K562 (cell line): ENCODE data around the gene TMEM14C. TPM values are rescaled to one million over a fixed set of nuclear protein-coding genes. Genes with fewer than 3 reads are reported as not detected.
A peak's percentile ranks its signal among the peaks of the same experiment; 100 is the strongest.

Experiments used
- ARID1B ChIP-seq: fragments of 450-650 bp; IDR thresholded peaks from 2 replicates; pipeline ENCODE4 v1.6.1; 2016; ENCODE audit warnings: antibody characterized with exemption, mild to moderate bottlenecking, inconsistent platforms
- ATF2 ChIP-seq: sonication (generic); formaldehyde crosslinking; IDR thresholded peaks from 2 replicates; pipeline ENCODE4 v1.8.1; 2022; ENCODE audit warnings: missing genetic modification reagents
- CCNT2 ChIP-seq: IDR thresholded peaks from 2 replicates; pipeline ENCODE4 v1.6.1; 2011; ENCODE audit warnings: borderline replicate concordance, low read depth, mild to moderate bottlenecking, moderate library complexity, mixed read lengths, low read length; ENCODE audit not compliant: insufficient read length; ENCODE audit errors: extremely low read depth
- GATAD2B ChIP-seq: fragments of 450-650 bp; IDR thresholded peaks from 2 replicates; pipeline ENCODE4 v1.6.1; 2017; ENCODE audit warnings: mild to moderate bottlenecking, borderline replicate concordance
- JUND ChIP-seq, 2 experiments: IDR thresholded peaks; 2 replicates in 1 of 2; 3 replicates in 1 of 2; pipeline ENCODE4 v1.6.1; 2011; ENCODE audit warnings: borderline replicate concordance in 2 of 2, low read depth in 2 of 2, low read length in 2 of 2, improper control_type of control experiment in 1 of 2, missing biosample characterization in 1 of 2, missing genetic modification characterization in 1 of 2, missing genetic modification reagents in 1 of 2
- PHTF2 ChIP-seq: fragments of 250-450 bp; sonication (Bioruptor Pico); IDR thresholded peaks from 2 replicates; pipeline ENCODE4 v1.5.0; 2021; ENCODE audit warnings: mild to moderate bottlenecking
- RNF2 ChIP-seq: sonication (generic); IDR thresholded peaks from 2 replicates; pipeline ENCODE4 v1.6.1; 2016
- TRIM24 ChIP-seq, 2 experiments: fragments of 450-650 bp; IDR thresholded peaks; 2 replicates each; pipeline ENCODE4 v1.6.1; 2016
- ZFP36 ChIP-seq: fragments of 150-350 bp; IDR thresholded peaks from 2 replicates; pipeline ENCODE4 v1.6.1; 2018; ENCODE audit warnings: low read length, low read depth; ENCODE audit not compliant: partially characterized antibody
- ZNF239 ChIP-seq: fragments of 250-450 bp; sonication (Bioruptor Pico); IDR thresholded peaks from 2 replicates; pipeline ENCODE4 v1.4.0; 2020; ENCODE audit warnings: mild to moderate bottlenecking
- ZNF644 ChIP-seq: fragments of 200-800 bp; sonication (Bioruptor generic); IDR thresholded peaks from 2 replicates; pipeline ENCODE4 v1.6.1; 2016; ENCODE audit warnings: low read depth, missing genetic modification characterization, missing compliant biosample characterization
- polyA plus RNA-seq, 8 experiments: library from polyadenylated mRNA; depleted of rRNA in 4 of 8; stranded (reverse) in 5 of 8; unstranded in 3 of 8; fragments of >200 nt; fragmentation: Nextera tagmentation in 2 of 8; fragmentation: Illumina TruSeq in 1 of 8; extraction: Ambion mirVana in 2 of 8; extraction: Trizol in 1 of 8; gene quantifications; 2 replicates each; pipeline versions ENCODE4 v1.2.1 to v1.2.3, GENCODE V29; 2011 to 2014; ENCODE audit warnings: inconsistent platforms in 1 of 8, missing spikeins in 1 of 8
- total RNA-seq, 7 experiments: library from RNA; depleted of rRNA in 6 of 7; stranded (reverse); fragments of >200 nt in 6 of 7; fragmentation: Illumina TruSeq in 2 of 7; extraction: Trizol in 2 of 7; gene quantifications; 2 replicates each; pipeline versions ENCODE4 v1.2.1 to v1.2.3, GENCODE V29; 2011 to 2021; ENCODE audit warnings: low replicate concordance in 1 of 7
- TF ChIP-seq, protein P1 (sequence below): fragments of 250-450 bp; sonication (Bioruptor Pico); IDR thresholded peaks from 2 replicates; pipeline ENCODE4 v1.5.0; 2021
- TF ChIP-seq, protein P2 (sequence below): fragments of 200-600 bp; sonication (generic); IDR thresholded peaks from one replicate; pipeline ENCODE4 v1.6.1; 2012; ENCODE audit warnings: mild to moderate bottlenecking, low read depth, low read length, inconsistent platforms

The TMEM14C gene
- total and polyA plus RNA-seq, 9 of the 15 experiments (the other 6 are each of a cell fraction or from before 2014, with no cell fraction given), result 151 to 496 (median 263) TPM

GRCh38 chr6:10747251-10747972 lies 24.5 kb downstream of the TMEM14C start, which contains the start of gene TMEM14B (continued):
- TF ChIP-seq GATAD2B, result 0 out of 2 replicates have a peak, but pooled peaks have one; percentile 19
- peak in 1 of 2 experiments; percentile 64; a peak in 2 of 4 replicates for TF ChIP-seq TRIM24 (IDR thresholded peaks at IDR 0.05)
- TF ChIP-seq RNF2, result peak; percentile 53; the same call in 1 of the 2 replicates
- TF ChIP-seq, protein P1, sequence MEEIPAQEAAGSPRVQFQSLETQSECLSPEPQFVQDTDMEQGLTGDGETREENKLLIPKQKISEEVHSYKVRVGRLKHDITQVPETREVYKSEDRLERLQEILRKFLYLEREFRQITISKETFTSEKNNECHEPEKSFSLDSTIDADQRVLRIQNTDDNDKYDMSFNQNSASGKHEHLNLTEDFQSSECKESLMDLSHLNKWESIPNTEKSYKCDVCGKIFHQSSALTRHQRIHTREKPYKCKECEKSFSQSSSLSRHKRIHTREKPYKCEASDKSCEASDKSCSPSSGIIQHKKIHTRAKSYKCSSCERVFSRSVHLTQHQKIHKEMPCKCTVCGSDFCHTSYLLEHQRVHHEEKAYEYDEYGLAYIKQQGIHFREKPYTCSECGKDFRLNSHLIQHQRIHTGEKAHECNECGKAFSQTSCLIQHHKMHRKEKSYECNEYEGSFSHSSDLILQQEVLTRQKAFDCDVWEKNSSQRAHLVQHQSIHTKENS (CRISPR knock-in tag), result no peak
- TF ChIP-seq PHTF2 (CRISPR knock-in tag), result no peak
- peak; percentile 97 for TF ChIP-seq CCNT2
- TF ChIP-seq ZNF644 (tag), result no peak
- TF ChIP-seq ATF2, result no peak
- peak; percentile 72 for TF ChIP-seq JUND (IDR thresholded peaks at IDR 0.05; ENCODE audit: borderline replicate concordance, low read depth, low read length)
- no peak; the same call in 2 of the 3 replicates for TF ChIP-seq JUND (tag; IDR thresholded peaks at IDR 0.05; ENCODE audit: borderline replicate concordance, low read depth, low read length)
- TF ChIP-seq, protein P2, sequence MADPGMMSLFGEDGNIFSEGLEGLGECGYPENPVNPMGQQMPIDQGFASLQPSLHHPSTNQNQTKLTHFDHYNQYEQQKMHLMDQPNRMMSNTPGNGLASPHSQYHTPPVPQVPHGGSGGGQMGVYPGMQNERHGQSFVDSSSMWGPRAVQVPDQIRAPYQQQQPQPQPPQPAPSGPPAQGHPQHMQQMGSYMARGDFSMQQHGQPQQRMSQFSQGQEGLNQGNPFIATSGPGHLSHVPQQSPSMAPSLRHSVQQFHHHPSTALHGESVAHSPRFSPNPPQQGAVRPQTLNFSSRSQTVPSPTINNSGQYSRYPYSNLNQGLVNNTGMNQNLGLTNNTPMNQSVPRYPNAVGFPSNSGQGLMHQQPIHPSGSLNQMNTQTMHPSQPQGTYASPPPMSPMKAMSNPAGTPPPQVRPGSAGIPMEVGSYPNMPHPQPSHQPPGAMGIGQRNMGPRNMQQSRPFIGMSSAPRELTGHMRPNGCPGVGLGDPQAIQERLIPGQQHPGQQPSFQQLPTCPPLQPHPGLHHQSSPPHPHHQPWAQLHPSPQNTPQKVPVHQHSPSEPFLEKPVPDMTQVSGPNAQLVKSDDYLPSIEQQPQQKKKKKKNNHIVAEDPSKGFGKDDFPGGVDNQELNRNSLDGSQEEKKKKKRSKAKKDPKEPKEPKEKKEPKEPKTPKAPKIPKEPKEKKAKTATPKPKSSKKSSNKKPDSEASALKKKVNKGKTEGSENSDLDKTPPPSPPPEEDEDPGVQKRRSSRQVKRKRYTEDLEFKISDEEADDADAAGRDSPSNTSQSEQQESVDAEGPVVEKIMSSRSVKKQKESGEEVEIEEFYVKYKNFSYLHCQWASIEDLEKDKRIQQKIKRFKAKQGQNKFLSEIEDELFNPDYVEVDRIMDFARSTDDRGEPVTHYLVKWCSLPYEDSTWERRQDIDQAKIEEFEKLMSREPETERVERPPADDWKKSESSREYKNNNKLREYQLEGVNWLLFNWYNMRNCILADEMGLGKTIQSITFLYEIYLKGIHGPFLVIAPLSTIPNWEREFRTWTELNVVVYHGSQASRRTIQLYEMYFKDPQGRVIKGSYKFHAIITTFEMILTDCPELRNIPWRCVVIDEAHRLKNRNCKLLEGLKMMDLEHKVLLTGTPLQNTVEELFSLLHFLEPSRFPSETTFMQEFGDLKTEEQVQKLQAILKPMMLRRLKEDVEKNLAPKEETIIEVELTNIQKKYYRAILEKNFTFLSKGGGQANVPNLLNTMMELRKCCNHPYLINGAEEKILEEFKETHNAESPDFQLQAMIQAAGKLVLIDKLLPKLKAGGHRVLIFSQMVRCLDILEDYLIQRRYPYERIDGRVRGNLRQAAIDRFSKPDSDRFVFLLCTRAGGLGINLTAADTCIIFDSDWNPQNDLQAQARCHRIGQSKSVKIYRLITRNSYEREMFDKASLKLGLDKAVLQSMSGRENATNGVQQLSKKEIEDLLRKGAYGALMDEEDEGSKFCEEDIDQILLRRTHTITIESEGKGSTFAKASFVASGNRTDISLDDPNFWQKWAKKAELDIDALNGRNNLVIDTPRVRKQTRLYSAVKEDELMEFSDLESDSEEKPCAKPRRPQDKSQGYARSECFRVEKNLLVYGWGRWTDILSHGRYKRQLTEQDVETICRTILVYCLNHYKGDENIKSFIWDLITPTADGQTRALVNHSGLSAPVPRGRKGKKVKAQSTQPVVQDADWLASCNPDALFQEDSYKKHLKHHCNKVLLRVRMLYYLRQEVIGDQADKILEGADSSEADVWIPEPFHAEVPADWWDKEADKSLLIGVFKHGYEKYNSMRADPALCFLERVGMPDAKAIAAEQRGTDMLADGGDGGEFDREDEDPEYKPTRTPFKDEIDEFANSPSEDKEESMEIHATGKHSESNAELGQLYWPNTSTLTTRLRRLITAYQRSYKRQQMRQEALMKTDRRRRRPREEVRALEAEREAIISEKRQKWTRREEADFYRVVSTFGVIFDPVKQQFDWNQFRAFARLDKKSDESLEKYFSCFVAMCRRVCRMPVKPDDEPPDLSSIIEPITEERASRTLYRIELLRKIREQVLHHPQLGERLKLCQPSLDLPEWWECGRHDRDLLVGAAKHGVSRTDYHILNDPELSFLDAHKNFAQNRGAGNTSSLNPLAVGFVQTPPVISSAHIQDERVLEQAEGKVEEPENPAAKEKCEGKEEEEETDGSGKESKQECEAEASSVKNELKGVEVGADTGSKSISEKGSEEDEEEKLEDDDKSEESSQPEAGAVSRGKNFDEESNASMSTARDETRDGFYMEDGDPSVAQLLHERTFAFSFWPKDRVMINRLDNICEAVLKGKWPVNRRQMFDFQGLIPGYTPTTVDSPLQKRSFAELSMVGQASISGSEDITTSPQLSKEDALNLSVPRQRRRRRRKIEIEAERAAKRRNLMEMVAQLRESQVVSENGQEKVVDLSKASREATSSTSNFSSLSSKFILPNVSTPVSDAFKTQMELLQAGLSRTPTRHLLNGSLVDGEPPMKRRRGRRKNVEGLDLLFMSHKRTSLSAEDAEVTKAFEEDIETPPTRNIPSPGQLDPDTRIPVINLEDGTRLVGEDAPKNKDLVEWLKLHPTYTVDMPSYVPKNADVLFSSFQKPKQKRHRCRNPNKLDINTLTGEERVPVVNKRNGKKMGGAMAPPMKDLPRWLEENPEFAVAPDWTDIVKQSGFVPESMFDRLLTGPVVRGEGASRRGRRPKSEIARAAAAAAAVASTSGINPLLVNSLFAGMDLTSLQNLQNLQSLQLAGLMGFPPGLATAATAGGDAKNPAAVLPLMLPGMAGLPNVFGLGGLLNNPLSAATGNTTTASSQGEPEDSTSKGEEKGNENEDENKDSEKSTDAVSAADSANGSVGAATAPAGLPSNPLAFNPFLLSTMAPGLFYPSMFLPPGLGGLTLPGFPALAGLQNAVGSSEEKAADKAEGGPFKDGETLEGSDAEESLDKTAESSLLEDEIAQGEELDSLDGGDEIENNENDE, result no peak
- peak; percentile 8; the same call in 1 of the 2 replicates for TF ChIP-seq ARID1B
- no peak for TF ChIP-seq ZNF239
- TF ChIP-seq ZFP36, result no peak
